Testis (tissue), 3 donors: ENCODE measurements around the gene ZFAND6. TPM values are rescaled to one million over a fixed set of nuclear protein-coding genes. Genes with fewer than 3 reads are reported as not detected.

Experiments used
- DNase-seq: peaks from one replicate; pipeline ENCODE4 v3.0.0-alpha.2; 2019
- H3K27ac ChIP-seq, 2 donors: fragments of 200-600 bp; sonication (generic); one replicate each; pipeline ENCODE4 v1.5.1; 2019
- H3K27me3 ChIP-seq: fragments of 200-600 bp; sonication (generic); one replicate; pipeline ENCODE4 v1.5.1; 2019
- H3K36me3 ChIP-seq: fragments of 200-600 bp; sonication (generic); one replicate; pipeline ENCODE4 v1.5.1; 2017; ENCODE audit warnings: low read depth; ENCODE audit errors: missing control alignments
- H3K4me1 ChIP-seq: fragments of 200-600 bp; sonication (generic); one replicate; pipeline ENCODE4 v1.5.1; 2019
- H3K4me3 ChIP-seq, 2 donors: fragments of 200-600 bp; sonication (generic); one replicate each; pipeline ENCODE4 v1.5.1; 2017 to 2019
- H3K9me3 ChIP-seq: fragments of 200-600 bp; sonication (generic); one replicate; pipeline ENCODE4 v1.5.1; 2017
- CTCF ChIP-seq, 3 experiments: fragments of 450-650 bp in 2 of 3; fragments of 200-600 bp in 1 of 3; sonication (generic) in 1 of 3; IDR thresholded peaks; one replicate each; pipeline ENCODE4 v1.5.1; 2016 to 2019; ENCODE audit warnings: antibody characterized with exemption in 3 of 3, mild to moderate bottlenecking in 2 of 3, moderate library complexity in 1 of 3
- POLR2A ChIP-seq: fragments of 450-650 bp; IDR thresholded peaks from one replicate; pipeline ENCODE4 v1.6.1; 2017; ENCODE audit warnings: antibody characterized with exemption, mild to moderate bottlenecking, moderate library complexity
- WGBS, 2 donors: methylation state at CpG; one replicate each; pipeline ENCODE4 v1.1.5; 2018; 5-methylcytosine and 5-hydroxymethylcytosine counted together
- intact Hi-C: fragments of 100-400 bp; cut with DNase I; formaldehyde crosslinking; loops from one replicate; pipeline ENCODE4 v1.15.1; 2023; ENCODE audit warnings: low total_unique reads
- polyA plus RNA-seq: library from polyadenylated mRNA; stranded (reverse); fragments of 350-450 nt; fragmentation: Illumina TruSeq; extraction: RNeasy Lipid Tissue Mini Kit (QIAGEN cat#74804); gene quantifications from one replicate; pipeline ENCODE4 v1.2.3, GENCODE V29; 2014; ENCODE audit warnings: low read depth, low replicate concordance; ENCODE audit not compliant: insufficient read depth
- total RNA-seq, 2 donors: library from RNA; depleted of rRNA; stranded (reverse); fragments of >200 nt; gene quantifications; one replicate each; pipeline ENCODE4 v1.2.3, GENCODE V29; 2016

Gene ZFAND6
- total and polyA plus RNA-seq, 3 donors from 2014 or later = 220 to 255 (median 251) TPM

GRCh38 chr15:80100247-80100646 lies 40.8 kb downstream of the ZFAND6 start:
- H3K9me3 ChIP-seq = no peaks in the 10 kb centered on the region
- H3K36me3 ChIP-seq = no peaks in the 10 kb centered on the region
- intact Hi-C loops = no loop called here
- H3K4me3 ChIP-seq = no peak overlapping the region
- no peaks in the 10 kb centered on the region for H3K27me3 ChIP-seq
- TF ChIP-seq POLR2A = no peak
- no peak for TF ChIP-seq CTCF (IDR thresholded peaks at IDR 0.05)
- H3K27ac ChIP-seq = no peak overlapping the region
- DNase-seq = no peak
- H3K4me1 ChIP-seq = peaks cover under 1% of the 10 kb centered on the region

- no peaks in the 10 kb centered on the region for H3K36me3 ChIP-seq
- peaks cover 8% of the 10 kb centered on the region for H3K4me1 ChIP-seq
- H3K4me3 ChIP-seq = no peak overlapping the region
- 74 to 76% methylated on average over 3 of the region's 3 CpGs for WGBS, 2 donors
- H3K27ac ChIP-seq = no peak overlapping the region
- TF ChIP-seq POLR2A = no peak
- no peak for TF ChIP-seq CTCF (IDR thresholded peaks at IDR 0.05)
- no peaks in the 10 kb centered on the region for H3K9me3 ChIP-seq
- no peak for DNase-seq
- intact Hi-C loops = no loop called here
- no peaks in the 10 kb centered on the region for H3K27me3 ChIP-seq
Observed at GRCh38 chr15:80105193-80105592, 45.7 kb downstream of the ZFAND6 start.

- intact Hi-C loops = no loop called here
- no peaks in the 10 kb centered on the region for H3K9me3 ChIP-seq
- H3K36me3 ChIP-seq = no peaks in the 10 kb centered on the region
- peaks cover 8% of the 10 kb centered on the region for H3K4me1 ChIP-seq
- no peak overlapping the region for H3K4me3 ChIP-seq
- H3K27me3 ChIP-seq = no peaks in the 10 kb centered on the region
- TF ChIP-seq POLR2A (no peak), CTCF (IDR thresholded peaks at IDR 0.05) (no peak)
- no peak overlapping the region for H3K27ac ChIP-seq
- no peak for DNase-seq
- 86 to 90% methylated on average over 1 of the region's 1 CpG for WGBS, 2 donors
Observed at GRCh38 chr15:80105595-80105994, 46.1 kb downstream of the ZFAND6 start.

GRCh38 chr15:80106051-80106450 lies 46.6 kb downstream of the ZFAND6 start:
- no peaks in the 10 kb centered on the region for H3K9me3 ChIP-seq
- H3K27me3 ChIP-seq = no peaks in the 10 kb centered on the region
- H3K27ac ChIP-seq = no peak overlapping the region
- H3K36me3 ChIP-seq = no peaks in the 10 kb centered on the region
- intact Hi-C loops = no loop called here
- no peak overlapping the region for H3K4me3 ChIP-seq
- 84 to 89% methylated on average over 4 of the region's 4 CpGs for WGBS, 2 donors
- DNase-seq = no peak
- TF ChIP-seq POLR2A (no peak), CTCF (IDR thresholded peaks at IDR 0.05) (no peak)
- H3K4me1 ChIP-seq = peaks cover 8% of the 10 kb centered on the region

GRCh38 chr15:80107204-80107603 lies 47.7 kb downstream of the ZFAND6 start:
- Histone ChIP-seq H3K27me3 (no peaks in the 10 kb centered on the region), H3K9me3 (no peaks in the 10 kb centered on the region), H3K4me1 (peaks cover 8% of the 10 kb centered on the region), H3K27ac (no peak overlapping the region), H3K4me3 (no peak overlapping the region), H3K36me3 (no peaks in the 10 kb centered on the region)
- DNase-seq = no peak
- TF ChIP-seq POLR2A = no peak
- no peak for TF ChIP-seq CTCF (IDR thresholded peaks at IDR 0.05)
- intact Hi-C loops = no loop called here
- WGBS, 2 donors = 80 to 88% methylated on average over 6 of the region's 6 CpGs
